ENCODE measurements around the gene EPHA6. TPM values are rescaled to one million over a fixed set of nuclear protein-coding genes. Genes with fewer than 3 reads are reported as not detected.

Gene EPHA6
- total RNA-seq, 2 experiments from 2014 or later: not detected

- Mint-ChIP-seq H3K36me3 (ENCODE audit: low read depth) (no peaks in the 10 kb centered on the region), H3K4me3 (no peak overlapping the region), H3K27ac (no peak overlapping the region), H3K27me3 (peaks cover 15% of the 10 kb centered on the region), H3K4me1 (ENCODE audit: low read depth) (no peaks in the 10 kb centered on the region), H3K9me3 (no peaks in the 10 kb centered on the region)
- intact Hi-C loops (cut with DNase I, micrococcal nuclease): no loop called here
- H3K4me3 ChIP-seq (ENCODE audit: low read length): no peak overlapping the region
- no peak for TF ChIP-seq CTCF (IDR thresholded peaks at IDR 0.05)
- no peaks in the 10 kb centered on the region for H3K36me3 ChIP-seq (ENCODE audit: insufficient read depth, low read length)
- H3K9me3 ChIP-seq (ENCODE audit: control insufficient read depth in 1 of 2, insufficient read depth in 1 of 2, low read length in 2 of 2): no peaks in the 10 kb centered on the region
- POLR2A ChIA-PET: no interaction called here
- H3K27me3 ChIP-seq (ENCODE audit: control insufficient read depth in 1 of 2, insufficient read depth in 2 of 2, low read length in 2 of 2): no peaks in the 10 kb centered on the region
- no peak overlapping the region for H3K27ac ChIP-seq (ENCODE audit: low read depth in 1 of 2, low read length in 2 of 2)
- CTCF ChIA-PET: no interaction called here
- H3K4me1 ChIP-seq (ENCODE audit: insufficient read depth, low read length): no peaks in the 10 kb centered on the region
- ATAC-seq (ENCODE audit: poor library complexity) (no peak), DNase-seq (no peak)
Measured at GRCh38 chr3:97662762-97663161, 848.4 kb downstream of the EPHA6 start.

GRCh38 chr3:97665896-97666295, 851.5 kb downstream of the EPHA6 start:
- H3K4me3 ChIP-seq (ENCODE audit: low read length): no peak overlapping the region
- H3K4me1 Mint-ChIP-seq (ENCODE audit: low read depth): no peaks in the 10 kb centered on the region
- H3K36me3 ChIP-seq (ENCODE audit: insufficient read depth, low read length): no peaks in the 10 kb centered on the region
- H3K9me3 ChIP-seq (ENCODE audit: control insufficient read depth in 1 of 2, insufficient read depth in 1 of 2, low read length in 2 of 2): no peaks in the 10 kb centered on the region
- DNase-seq (no peak), ATAC-seq (ENCODE audit: poor library complexity) (no peak)
- H3K4me1 ChIP-seq (ENCODE audit: insufficient read depth, low read length): no peaks in the 10 kb centered on the region
- H3K27ac Mint-ChIP-seq: no peak overlapping the region
- no peak overlapping the region for H3K4me3 Mint-ChIP-seq
- H3K9me3 Mint-ChIP-seq: no peaks in the 10 kb centered on the region
- H3K27ac ChIP-seq (ENCODE audit: low read depth in 1 of 2, low read length in 2 of 2): no peak overlapping the region
- peaks cover 16% of the 10 kb centered on the region for H3K27me3 Mint-ChIP-seq
- POLR2A ChIA-PET: no interaction called here
- no peak for TF ChIP-seq CTCF (IDR thresholded peaks at IDR 0.05)
- intact Hi-C loops (cut with DNase I, micrococcal nuclease): no loop called here
- no peaks in the 10 kb centered on the region for H3K27me3 ChIP-seq (ENCODE audit: control insufficient read depth in 1 of 2, insufficient read depth in 2 of 2, low read length in 2 of 2)
- CTCF ChIA-PET: no interaction called here
- no peaks in the 10 kb centered on the region for H3K36me3 Mint-ChIP-seq (ENCODE audit: low read depth)

GRCh38 chr3:97670952-97671351, 856.6 kb downstream of the EPHA6 start:
- intact Hi-C loops (cut with DNase I, micrococcal nuclease): no loop called here
- Mint-ChIP-seq H3K36me3 (ENCODE audit: low read depth) (no peaks in the 10 kb centered on the region), H3K9me3 (no peaks in the 10 kb centered on the region), H3K27me3 (peaks cover 14% of the 10 kb centered on the region), H3K4me1 (ENCODE audit: low read depth) (no peaks in the 10 kb centered on the region), H3K27ac (no peak overlapping the region), H3K4me3 (no peak overlapping the region)
- no peak for DNase-seq
- no peak for ATAC-seq (ENCODE audit: poor library complexity)
- no peak for TF ChIP-seq CTCF (IDR thresholded peaks at IDR 0.05)
- Histone ChIP-seq H3K36me3 (ENCODE audit: insufficient read depth, low read length) (no peaks in the 10 kb centered on the region), H3K27ac (ENCODE audit: low read depth in 1 of 2, low read length in 2 of 2) (no peak overlapping the region), H3K27me3 (ENCODE audit: control insufficient read depth in 1 of 2, insufficient read depth in 2 of 2, low read length in 2 of 2) (no peaks in the 10 kb centered on the region), H3K4me1 (ENCODE audit: insufficient read depth, low read length) (no peaks in the 10 kb centered on the region), H3K9me3 (ENCODE audit: control insufficient read depth in 1 of 2, insufficient read depth in 1 of 2, low read length in 2 of 2) (no peaks in the 10 kb centered on the region), H3K4me3 (ENCODE audit: low read length) (no peak overlapping the region)
- ChIA-PET POLR2A (no interaction called here), CTCF (interaction anchor here (1.0 kb wide), 1 partner anchor 12 kb away, joined by 3 read pairs; no protein-coding TSS in a partner anchor)
